ENCODE results near the gene ATP8B4. TPM values are rescaled to one million over a fixed set of nuclear protein-coding genes. Genes with fewer than 3 reads are reported as not detected.

ATP8B4 gene
- total RNA-seq, 2 donors from 2014 or later = 8.3 to 55.7 TPM

DNA sequence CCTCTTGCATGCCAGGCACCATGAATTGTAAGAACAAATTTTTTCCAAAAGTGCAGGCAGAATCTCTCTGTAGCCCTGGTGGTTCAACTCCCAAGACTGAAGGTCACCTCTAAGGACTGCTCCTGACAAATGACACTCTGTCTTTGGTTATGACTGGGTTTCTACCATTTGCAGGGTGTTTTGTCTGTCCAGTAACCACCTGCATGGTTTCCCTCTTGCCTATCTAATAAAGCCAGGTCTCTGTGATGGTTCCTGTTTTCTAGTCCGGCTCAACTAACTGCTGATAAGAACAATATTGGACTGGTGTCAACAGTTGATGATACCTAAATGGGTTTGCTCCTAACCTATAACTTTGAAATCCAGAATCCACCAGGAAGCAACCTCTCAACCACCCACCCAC lies 43.7 kb downstream of the ATP8B4 start:
- H3K36me3 ChIP-seq = no peaks in the 10 kb centered on the region
- TF ChIP-seq POLR2A (IDR thresholded peaks at IDR 0.05) = no peak
- TF ChIP-seq, protein P1, sequence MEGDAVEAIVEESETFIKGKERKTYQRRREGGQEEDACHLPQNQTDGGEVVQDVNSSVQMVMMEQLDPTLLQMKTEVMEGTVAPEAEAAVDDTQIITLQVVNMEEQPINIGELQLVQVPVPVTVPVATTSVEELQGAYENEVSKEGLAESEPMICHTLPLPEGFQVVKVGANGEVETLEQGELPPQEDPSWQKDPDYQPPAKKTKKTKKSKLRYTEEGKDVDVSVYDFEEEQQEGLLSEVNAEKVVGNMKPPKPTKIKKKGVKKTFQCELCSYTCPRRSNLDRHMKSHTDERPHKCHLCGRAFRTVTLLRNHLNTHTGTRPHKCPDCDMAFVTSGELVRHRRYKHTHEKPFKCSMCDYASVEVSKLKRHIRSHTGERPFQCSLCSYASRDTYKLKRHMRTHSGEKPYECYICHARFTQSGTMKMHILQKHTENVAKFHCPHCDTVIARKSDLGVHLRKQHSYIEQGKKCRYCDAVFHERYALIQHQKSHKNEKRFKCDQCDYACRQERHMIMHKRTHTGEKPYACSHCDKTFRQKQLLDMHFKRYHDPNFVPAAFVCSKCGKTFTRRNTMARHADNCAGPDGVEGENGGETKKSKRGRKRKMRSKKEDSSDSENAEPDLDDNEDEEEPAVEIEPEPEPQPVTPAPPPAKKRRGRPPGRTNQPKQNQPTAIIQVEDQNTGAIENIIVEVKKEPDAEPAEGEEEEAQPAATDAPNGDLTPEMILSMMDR (IDR thresholded peaks at IDR 0.05) = no peak
- TF ChIP-seq POLR2AphosphoS5 (IDR thresholded peaks at IDR 0.05) = no peak
- no peaks in the 10 kb centered on the region for H3K4me1 ChIP-seq (replicated peaks)
- no peaks in the 10 kb centered on the region for H3K27me3 ChIP-seq (replicated peaks; ENCODE audit: insufficient read depth)
- intact Hi-C loops (cut with DNase I) = no loop called here
- H3K27ac ChIP-seq = no peak overlapping the region
- no peaks in the 10 kb centered on the region for H3K9me3 ChIP-seq
- DNase-seq (ENCODE audit: low spot score) = no peak
- WGBS = 84% methylated on average over 1 of the region's 1 CpG
- H3K4me3 ChIP-seq = no peak overlapping the region

DNA sequence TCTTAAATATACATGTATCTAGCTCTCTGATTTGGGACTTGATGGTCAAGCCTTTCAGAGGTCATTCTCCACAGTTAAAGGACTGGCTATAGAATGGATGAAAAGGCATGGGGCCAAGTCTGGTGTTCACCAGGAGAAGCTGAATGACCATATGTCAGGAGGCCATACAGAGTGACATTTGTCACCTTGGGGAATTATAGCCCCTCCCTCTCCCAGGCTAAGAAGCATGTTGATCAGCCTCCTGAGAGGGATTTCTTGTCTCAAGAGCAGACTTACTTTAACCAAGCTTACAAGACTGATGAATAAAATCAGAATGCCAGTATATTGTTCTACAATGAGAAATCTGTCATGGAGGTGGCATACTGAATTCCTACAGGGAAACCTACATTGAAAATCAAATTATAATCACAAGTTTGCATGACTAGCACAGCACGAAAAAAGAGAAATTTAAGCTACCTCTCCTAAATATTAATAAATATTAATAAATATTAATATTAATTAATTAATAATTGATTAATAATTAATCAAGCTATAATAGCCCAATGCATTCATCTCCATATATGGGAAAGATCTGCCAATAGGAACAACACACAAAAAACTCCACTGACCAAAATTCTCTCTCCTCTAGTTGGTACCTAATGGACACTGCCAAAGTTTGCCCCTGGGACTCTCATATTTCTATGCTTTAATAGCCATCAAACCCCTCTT lies 47.3 kb downstream of the ATP8B4 start:
- Histone ChIP-seq H3K9me3 (no peaks in the 10 kb centered on the region), H3K4me3 (no peak overlapping the region), H3K27me3 (replicated peaks; ENCODE audit: insufficient read depth) (no peaks in the 10 kb centered on the region), H3K4me1 (replicated peaks) (no peaks in the 10 kb centered on the region), H3K36me3 (no peaks in the 10 kb centered on the region), H3K27ac (no peak overlapping the region)
- WGBS = 95% methylated on average over 1 of the region's 1 CpG
- intact Hi-C loops (cut with DNase I) = no loop called here
- TF ChIP-seq, protein P1 (IDR thresholded peaks at IDR 0.05) = no peak
- no peak for TF ChIP-seq POLR2AphosphoS5 (IDR thresholded peaks at IDR 0.05)
- no peak for DNase-seq (ENCODE audit: low spot score)

DNA sequence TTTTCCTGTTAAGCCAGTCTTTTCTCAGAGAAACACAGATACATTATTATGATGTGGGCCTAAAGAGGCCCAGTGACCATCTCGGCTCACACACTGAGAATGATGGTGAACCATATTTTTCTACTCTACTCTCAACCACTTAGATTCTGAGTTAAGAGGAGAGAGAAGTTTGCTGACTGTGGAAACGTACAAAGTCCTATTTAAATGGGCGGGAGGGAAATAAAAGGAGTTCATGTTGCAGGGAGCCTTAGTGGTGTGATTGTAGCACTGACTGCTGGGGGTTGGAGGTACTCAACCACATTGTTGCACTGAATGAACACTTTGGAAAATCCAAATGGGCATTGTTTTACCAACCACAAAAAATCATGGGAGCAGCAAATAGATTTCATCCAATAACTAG lies 51.0 kb downstream of the ATP8B4 start:
- WGBS = 87% methylated on average over 3 of the region's 3 CpGs
- H3K27ac ChIP-seq = no peak overlapping the region
- intact Hi-C loops (cut with DNase I) = no loop called here
- no peak for TF ChIP-seq POLR2AphosphoS5 (IDR thresholded peaks at IDR 0.05)
- TF ChIP-seq POLR2A (IDR thresholded peaks at IDR 0.05) = no peak
- TF ChIP-seq, protein P1 (IDR thresholded peaks at IDR 0.05) = no peak
- no peak for DNase-seq (ENCODE audit: low spot score)
- no peaks in the 10 kb centered on the region for H3K36me3 ChIP-seq
- H3K27me3 ChIP-seq (replicated peaks; ENCODE audit: insufficient read depth) = no peaks in the 10 kb centered on the region
- H3K4me1 ChIP-seq (replicated peaks) = no peaks in the 10 kb centered on the region
- H3K4me3 ChIP-seq = no peak overlapping the region
- H3K9me3 ChIP-seq = no peaks in the 10 kb centered on the region

DNA sequence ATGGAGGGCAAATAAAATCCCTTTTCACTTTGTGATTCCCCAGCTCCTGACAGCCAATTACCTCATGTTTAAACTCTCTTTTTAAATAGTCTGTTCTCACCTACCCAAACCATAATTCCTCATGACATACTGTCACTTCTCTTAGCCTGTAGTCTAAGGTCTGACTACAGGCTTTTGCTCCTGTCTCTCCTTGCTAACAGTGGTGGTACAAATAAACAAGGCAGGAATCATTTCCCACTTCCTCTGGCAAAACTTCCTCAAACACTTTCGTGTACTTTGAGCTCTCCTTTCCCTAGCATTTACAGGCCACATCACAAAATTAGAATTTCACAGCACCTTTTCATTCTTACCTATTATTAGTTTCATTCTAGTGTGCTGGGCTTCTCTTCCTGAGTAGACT lies 51.8 kb downstream of the ATP8B4 start:
- no peaks in the 10 kb centered on the region for H3K27me3 ChIP-seq (replicated peaks; ENCODE audit: insufficient read depth)
- no peak for DNase-seq (ENCODE audit: low spot score)
- H3K9me3 ChIP-seq = no peaks in the 10 kb centered on the region
- H3K4me3 ChIP-seq = no peak overlapping the region
- no peaks in the 10 kb centered on the region for H3K36me3 ChIP-seq
- no peaks in the 10 kb centered on the region for H3K4me1 ChIP-seq (replicated peaks)
- TF ChIP-seq POLR2AphosphoS5 (IDR thresholded peaks at IDR 0.05) (no peak), POLR2A (IDR thresholded peaks at IDR 0.05) (no peak)
- TF ChIP-seq, protein P1 (IDR thresholded peaks at IDR 0.05) = no peak
- no peak overlapping the region for H3K27ac ChIP-seq
- intact Hi-C loops (cut with DNase I) = no loop called here
- 56% methylated on average over 1 of the region's 1 CpG for WGBS

DNA sequence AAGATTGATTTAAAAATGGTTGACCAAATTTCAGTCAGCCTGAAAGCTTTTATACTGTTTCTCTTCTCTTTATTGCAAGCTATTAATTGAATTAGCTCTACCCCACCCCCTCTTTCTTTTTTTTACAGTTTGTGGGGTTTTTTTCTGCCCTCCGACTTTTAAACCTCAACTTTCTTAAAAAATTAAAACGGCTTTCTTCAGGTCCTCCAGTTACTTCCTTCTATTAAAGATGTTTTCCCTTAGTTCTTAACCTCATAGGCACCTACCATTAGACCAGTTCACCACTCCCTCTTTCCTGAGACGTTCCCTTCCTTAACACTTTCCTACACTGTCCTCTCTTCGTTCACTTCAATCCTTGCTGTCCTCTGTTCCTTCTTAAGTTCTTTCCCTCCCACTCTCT lies 52.4 kb downstream of the ATP8B4 start:
- H3K27me3 ChIP-seq (replicated peaks; ENCODE audit: insufficient read depth) = no peaks in the 10 kb centered on the region
- no peaks in the 10 kb centered on the region for H3K4me1 ChIP-seq (replicated peaks)
- no peak overlapping the region for H3K27ac ChIP-seq
- no peak for DNase-seq (ENCODE audit: low spot score)
- no peaks in the 10 kb centered on the region for H3K9me3 ChIP-seq
- no peak overlapping the region for H3K4me3 ChIP-seq
- no peaks in the 10 kb centered on the region for H3K36me3 ChIP-seq
- intact Hi-C loops (cut with DNase I) = no loop called here
- TF ChIP-seq POLR2A (IDR thresholded peaks at IDR 0.05) (no peak), POLR2AphosphoS5 (IDR thresholded peaks at IDR 0.05) (no peak)
- TF ChIP-seq, protein P1 (IDR thresholded peaks at IDR 0.05) = no peak
- WGBS = 83% methylated on average over 4 of the region's 4 CpGs

Data from prostate gland (tissue), 2 donors.